T47D (cell line): Measurements from ENCODE around the gene YAF2.

Experiments
- DNase-seq, 2 experiments: peaks; one replicate each; pipeline versions ENCODE4 v3.0.0 to v3.0.0-alpha.2; 2011 to 2012; ENCODE audit warnings: low read depth in 1 of 2, low spot score in 1 of 2
- JUND ChIP-seq: IDR thresholded peaks from 2 replicates; pipeline ENCODE4 v1.6.1; 2012; ENCODE audit warnings: low read depth
- in situ Hi-C: cut with HindIII; loops from 2 replicates; pipeline ENCODE4 v1.10.0; 2016; ENCODE audit warnings: low sequenced_read_pairs, low pct_unique_long_range_greater_than_20kb

Gene YAF2

DNA sequence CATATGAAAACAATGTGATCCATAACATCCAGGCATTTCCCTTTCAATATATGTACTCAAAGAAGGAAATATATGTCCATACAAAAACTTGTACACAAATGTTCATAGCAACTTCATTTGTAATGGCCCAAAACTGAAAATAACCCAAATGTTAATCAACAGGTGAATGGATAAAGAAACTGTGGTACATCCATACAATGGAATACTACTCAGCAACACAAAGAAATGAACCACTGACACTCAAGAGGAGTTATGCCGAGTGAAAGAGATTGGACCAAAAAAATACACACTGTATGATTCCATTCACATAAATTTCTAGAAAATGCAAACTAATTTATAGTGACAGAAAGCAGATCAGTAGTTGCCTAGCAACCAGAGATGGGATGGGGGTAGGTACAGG is 63.1 kb downstream of the YAF2 start:
- TF ChIP-seq JUND, result no peak
- in situ Hi-C loops, result no loop called here
- no peak for DNase-seq

DNA sequence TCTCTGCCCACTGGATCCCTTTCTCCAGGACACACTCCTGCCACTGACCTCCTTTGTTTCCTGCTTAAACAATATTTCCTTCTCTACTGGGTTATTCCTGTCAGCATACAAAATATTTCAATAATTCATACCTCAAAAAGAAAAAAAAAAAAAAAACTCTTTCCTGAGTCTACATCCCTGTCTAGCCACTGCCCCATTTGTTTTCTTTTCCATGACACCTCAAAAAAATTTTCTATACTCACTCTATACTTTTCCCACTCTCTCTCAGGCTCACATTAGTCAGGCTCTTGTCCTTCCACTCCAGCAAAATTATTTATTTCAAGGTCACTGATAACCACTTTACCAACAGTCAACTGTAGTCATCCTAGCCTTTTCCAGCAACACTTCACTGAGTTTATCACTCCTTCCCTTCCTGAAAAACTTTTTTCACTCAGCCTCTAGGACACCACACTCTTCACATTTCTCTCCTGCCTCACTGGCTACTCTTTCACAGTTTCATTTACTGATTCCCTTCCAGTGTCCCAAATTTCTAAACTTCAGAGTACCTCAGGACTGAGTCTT is 64.0 kb downstream of the YAF2 start:
- DNase-seq, result no peak
- in situ Hi-C loops, result no loop called here
- no peak for TF ChIP-seq JUND

DNA sequence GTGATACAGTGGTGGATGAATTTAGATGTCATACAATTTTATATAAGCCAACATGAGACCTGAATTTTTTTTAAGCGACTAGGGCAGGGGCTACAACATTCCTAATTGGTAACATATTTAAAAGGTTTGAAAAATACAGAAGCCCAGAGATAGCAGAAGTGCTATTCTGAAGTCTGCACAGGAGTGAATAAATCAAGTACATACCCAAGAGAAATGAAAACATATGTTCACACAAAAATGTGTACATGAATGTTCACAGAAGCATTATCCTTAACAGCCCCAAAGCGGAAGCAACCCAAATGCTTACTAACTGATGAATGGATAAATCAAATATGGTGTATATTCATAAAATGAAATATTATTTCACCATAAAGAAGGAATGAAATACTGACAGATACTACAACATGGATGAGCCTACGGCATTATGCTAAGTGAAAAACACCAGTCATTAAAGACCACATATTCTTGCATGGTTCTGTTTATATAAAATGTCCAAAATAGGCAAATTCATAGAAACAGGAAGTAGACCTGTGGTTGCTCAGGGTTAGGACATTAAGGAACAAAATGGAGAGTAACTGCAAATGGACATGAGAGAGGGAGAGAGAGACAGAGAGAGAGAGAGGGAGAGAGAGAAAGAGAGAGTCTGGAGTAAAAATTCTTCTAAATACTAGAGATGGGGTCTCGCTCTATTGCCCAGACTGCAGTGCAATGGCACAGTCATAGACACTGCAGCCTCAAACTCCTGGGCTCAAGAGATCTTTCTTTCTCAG is 65.4 kb downstream of the YAF2 start:
- no peak for TF ChIP-seq JUND

DNA sequence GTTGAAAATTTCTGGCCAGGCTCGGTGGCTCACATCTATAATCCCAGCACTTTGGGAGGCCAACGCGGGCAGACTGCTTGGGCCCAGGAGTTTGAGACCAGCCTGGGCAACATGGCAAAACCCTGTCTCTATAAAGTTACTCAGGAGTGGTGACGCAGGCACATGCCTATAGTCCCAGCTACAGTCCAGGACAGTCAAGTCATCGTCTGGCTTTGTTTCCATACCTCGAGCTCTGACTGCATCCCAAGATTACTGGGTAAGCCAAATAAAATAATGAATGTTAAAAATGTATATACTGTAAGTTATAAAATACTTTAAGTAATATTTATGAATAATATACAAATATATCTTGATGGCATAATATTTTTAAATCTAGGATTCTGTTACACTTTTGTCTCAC is 70.3 kb downstream of the YAF2 start:
- no peak for TF ChIP-seq JUND
- DNase-seq, result no peak
- in situ Hi-C loops, result no loop called here

More for the DNA sequence above, 65.4 kb downstream of the YAF2 start:
- DNase-seq, result no peak
- in situ Hi-C loops, result no loop called here

DNA sequence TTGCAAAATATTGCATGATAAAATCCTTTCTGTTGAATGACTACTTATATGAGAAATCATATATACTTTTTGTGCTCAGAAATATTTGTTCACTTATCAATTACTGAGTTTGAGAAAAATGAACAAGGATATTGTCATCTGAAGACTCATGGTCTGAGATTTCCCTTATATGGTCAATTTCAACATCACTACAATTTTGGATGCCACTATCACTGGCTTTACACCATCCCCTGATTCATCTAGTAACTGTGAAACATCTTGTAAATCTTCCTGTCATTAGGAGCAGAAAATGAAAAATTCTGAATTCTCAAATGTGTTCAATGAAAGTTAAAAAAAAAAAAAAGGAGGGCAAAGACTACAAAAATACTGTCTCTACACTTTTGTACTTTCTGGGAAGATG is 71.5 kb downstream of the YAF2 start:
- no peak for DNase-seq
- in situ Hi-C loops, result no loop called here
- no peak for TF ChIP-seq JUND

DNA sequence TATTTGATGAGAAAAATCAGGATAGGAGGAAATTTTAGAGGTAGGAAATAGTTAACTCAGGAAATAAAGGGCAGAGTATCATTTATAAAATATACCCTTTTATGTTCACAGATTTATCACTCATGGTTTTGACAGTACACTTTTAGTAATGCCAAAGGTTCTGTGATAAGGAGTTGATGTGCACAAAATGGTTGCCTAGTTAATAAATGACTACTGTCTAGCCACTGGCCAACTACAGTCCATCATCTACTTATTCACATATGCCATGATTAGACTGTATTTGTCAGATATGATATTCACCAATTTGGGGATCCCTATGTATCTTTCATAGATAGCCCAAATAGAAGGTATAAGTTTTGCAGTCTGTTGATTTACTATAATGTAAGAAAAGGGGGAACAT is 74.1 kb downstream of the YAF2 start:
- DNase-seq, result no peak
- in situ Hi-C loops, result no loop called here
- TF ChIP-seq JUND, result no peak

DNA sequence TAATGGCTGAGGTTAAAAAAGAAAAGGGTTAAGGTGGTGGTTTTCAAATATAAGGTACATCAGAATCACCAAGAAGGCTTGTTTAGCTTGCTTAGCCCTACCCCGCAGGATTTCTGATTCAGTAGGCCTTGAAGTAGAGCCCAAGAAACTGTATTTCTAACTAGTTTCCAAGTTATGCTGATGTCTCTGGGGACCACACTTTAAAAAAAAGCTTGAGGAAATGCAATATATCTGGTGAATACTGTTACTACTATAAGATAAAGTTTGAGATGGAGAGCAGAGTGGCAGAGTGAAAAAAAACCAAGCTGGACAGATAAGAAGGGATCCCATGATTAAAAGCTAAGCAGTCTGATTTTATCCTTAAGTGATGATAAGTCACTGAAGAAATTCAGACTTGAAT is 75.1 kb downstream of the YAF2 start:
- no peak for DNase-seq
- TF ChIP-seq JUND, result no peak
- in situ Hi-C loops, result no loop called here

DNA sequence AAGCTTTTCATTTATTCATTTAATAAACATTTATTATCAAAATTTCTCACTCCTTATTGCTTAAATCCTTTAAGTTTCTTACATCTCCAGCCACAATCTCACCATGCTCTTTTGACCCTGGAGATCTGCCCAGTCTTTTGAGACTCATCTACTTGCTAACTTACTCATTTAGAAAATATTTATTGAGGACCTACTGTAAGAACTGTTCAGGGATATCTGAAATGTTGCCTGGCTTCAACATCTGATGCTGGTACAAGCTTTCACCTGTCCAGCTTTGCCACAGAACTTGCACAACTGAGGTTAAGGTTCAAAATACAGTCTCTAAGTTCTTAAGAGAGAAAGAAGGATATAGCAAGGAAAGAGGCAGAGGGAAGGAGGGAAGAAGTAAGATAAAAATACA is 75.9 kb downstream of the YAF2 start:
- no peak for TF ChIP-seq JUND
- no peak for DNase-seq
- in situ Hi-C loops, result no loop called here

DNA sequence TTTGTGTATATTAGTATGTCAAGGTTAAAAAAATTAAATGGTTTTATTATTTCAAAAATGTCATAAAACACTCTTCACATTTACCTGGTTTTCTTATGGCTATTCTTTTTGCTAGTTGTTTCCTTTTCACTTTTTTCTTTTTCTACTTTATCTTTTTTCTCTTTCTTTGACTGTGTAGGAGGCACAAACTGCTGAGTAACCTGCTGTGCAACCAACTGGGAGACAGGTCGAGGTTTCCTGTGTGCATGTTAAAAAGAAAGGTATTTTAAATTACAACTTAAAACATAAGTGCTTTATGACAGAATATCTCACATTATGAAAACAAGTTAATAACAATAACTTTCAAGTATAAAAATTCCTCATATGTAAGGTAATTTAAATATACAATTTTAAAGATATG is 76.5 kb downstream of the YAF2 start:
- no peak for TF ChIP-seq JUND
- in situ Hi-C loops, result no loop called here
- no peak for DNase-seq

DNA sequence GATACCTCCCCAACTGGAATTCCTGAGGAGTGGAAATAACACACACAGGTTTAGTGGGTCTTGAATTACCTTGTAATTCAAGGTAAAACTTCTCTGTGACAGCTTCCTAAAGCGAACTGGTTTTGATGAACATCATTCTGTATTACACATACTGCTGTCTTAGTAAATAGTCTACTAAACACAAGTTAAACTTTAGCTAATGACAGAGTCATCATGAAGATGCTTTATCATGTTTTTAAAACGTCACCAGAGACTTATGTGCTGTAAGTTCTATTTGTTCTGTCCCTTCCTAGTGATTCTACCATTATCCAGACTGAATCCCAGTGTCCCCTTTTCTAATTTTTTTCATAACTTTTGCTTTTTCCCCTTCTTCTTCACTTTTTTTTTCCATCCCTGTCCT is 81.8 kb downstream of the YAF2 start:
- DNase-seq, result no peak
- no peak for TF ChIP-seq JUND
- in situ Hi-C loops, result no loop called here

DNA sequence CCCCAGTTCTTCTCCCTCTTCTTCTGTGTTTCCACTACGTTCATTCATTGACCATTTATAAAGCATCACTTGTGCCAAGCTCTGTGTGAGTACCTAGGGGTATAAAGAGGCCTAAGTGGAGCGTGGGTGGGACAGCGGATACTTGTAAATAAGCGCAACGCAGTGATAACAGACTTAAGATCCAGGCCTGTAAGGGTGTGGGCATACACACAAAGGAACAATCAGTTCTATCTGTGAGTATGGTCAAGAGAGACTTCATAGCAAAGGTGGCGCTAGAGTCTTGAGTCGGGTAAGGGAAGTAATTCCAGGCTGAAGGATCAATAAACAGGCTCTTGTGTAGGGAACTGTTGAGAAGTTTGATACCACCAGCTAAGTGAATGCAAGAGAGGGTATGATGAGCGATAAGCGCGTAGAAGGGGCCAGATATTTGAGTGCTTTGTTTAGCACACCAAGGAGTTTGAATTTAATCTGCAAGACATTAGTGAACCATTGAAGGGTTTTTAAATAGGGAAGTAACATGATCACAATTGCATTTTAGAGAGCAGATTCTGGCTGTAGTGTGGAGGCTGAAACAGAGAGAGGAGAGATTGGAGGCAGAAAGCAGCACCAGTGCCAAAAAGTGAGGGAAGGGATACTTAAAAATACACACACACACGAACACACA is 92.4 kb downstream of the YAF2 start:
- DNase-seq, result peak in 1 of 2 experiments; percentile 28
- in situ Hi-C loops, result no loop called here
- no peak for TF ChIP-seq JUND

DNA sequence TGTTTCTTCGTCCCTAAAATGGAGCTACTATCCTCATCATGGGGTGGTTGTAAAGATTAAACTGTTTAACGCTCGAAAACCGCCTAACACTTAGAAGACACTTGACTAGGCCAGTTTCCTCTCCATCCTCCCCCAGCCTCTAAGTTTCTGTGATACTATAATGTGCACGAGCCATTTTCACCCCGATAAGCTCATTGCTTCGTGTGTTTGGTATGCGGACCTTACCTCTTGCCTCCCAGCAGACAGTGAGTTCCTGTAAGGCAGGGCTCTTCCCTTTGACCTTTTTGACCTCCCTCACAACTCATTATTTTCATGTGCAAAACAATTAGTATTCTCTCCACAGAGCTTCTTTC is 92.9 kb downstream of the YAF2 start:
- in situ Hi-C loops, result no loop called here

DNA sequence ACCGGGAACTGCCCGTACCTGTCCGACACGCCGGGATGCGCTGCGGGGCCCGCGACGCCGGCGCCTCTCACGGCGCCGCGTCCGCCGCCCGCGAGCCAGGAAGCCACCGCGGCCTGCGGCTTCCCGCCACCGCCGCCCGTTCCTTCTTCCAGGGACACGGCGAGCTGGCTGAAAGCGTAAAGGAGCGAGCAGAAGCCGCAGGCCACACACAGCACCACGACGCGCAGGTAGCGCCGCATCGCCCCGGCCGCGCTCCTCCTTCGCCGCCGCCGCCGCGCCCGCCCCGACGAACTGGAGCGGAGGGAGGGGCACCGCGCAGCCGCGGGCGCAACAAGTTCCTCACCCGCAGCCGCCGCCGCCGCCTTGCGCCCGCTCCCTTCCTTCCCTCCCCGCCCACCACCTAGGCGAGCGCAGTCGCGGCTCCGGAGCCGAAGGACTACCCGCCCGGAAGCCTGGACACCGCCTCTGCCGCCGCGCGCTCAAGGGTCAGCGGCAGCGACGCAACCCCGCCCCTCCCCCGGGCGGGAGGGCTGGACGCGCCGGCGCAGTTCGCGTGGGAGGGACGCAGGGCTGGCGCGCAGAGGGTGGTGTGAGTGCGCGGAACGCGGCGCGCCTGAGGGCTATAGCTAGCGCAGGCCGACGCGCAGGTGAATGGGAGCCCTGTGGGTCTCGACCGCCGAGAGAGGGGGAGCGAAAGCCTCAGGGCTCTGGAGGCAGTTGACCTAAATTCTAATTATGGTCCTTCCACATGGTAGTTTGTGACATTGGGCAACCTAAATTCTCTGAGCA is 93.4 kb downstream of the YAF2 start, which contains the start of gene GXYLT1:
TSS of gene GXYLT1 (minus strand) at position 467 of the 789 bp plus-strand sequence. CDS start at position 239, 228 bp downstream.
- in situ Hi-C loops, result no loop called here
- TF ChIP-seq JUND, result no peak
- peak; percentile 96 to 98 for DNase-seq

More for the DNA sequence above, 92.9 kb downstream of the YAF2 start:
- DNase-seq, result no peak
- no peak for TF ChIP-seq JUND
